Natural killer cell (primary cell): Measurements from ENCODE around the gene ACOT9. TPM values are rescaled to one million over a fixed set of nuclear protein-coding genes. Genes with fewer than 3 reads are reported as not detected.
A peak's percentile ranks its signal among the peaks of the same experiment; 100 is the strongest.
"Not testable (repeated sequence)": the region's sequence is repeated elsewhere in the genome, so short reads cannot be mapped to it uniquely, and the experiment has no call there.

Experiments
- ATAC-seq, 3 donors: fragments of 150-1000 bp in 2 of 3; fragments of 200-7000 bp in 1 of 3; cut with Tn5 transposase; 1 replicate in 1 of 3; 2 replicates in 2 of 3; pipeline ENCODE4 v1.10.0; 2021; ENCODE audit warnings: mild to moderate bottlenecking in 2 of 3, moderate library complexity in 2 of 3
- DNase-seq, 2 donors: peaks; one replicate each; pipeline versions ENCODE4 v3.0.0 to v3.0.0-alpha.2; 2013 to 2021; ENCODE audit warnings: mixed read lengths in 1 of 2
- H3K27ac ChIP-seq: one replicate; pipeline ENCODE4 v1.5.1; 2013; ENCODE audit warnings: mild to moderate bottlenecking, low read length
- H3K27me3 ChIP-seq: one replicate; pipeline ENCODE4 v1.6.1; 2013; ENCODE audit warnings: low read length; ENCODE audit not compliant: control insufficient read depth, insufficient read depth
- H3K36me3 ChIP-seq: one replicate; pipeline ENCODE4 v1.6.1; 2013; ENCODE audit warnings: low read length; ENCODE audit not compliant: control insufficient read depth, insufficient read depth
- H3K4me1 ChIP-seq: one replicate; pipeline ENCODE4 v1.6.1; 2013; ENCODE audit warnings: low read length; ENCODE audit not compliant: control insufficient read depth, insufficient read depth
- H3K4me3 ChIP-seq: one replicate; pipeline ENCODE4 v1.5.1; 2013; ENCODE audit warnings: low read length
- H3K9me3 ChIP-seq: one replicate; pipeline ENCODE4 v1.6.1; 2013; ENCODE audit warnings: low read length; ENCODE audit not compliant: control insufficient read depth, insufficient read depth
- H3K27ac Mint-ChIP-seq, 2 donors: one replicate each; pipeline ENCODE4 v1.8.0; 2022; ENCODE audit warnings: mild to moderate bottlenecking in 2 of 2, mixed read lengths in 2 of 2, moderate library complexity in 1 of 2
- H3K27me3 Mint-ChIP-seq, 2 donors: one replicate each; pipeline ENCODE4 v1.8.0; 2022; ENCODE audit warnings: low read depth in 2 of 2, mixed read lengths in 2 of 2
- H3K36me3 Mint-ChIP-seq: one replicate; pipeline ENCODE4 v1.8.0; 2022; ENCODE audit warnings: mixed read lengths
- H3K4me1 Mint-ChIP-seq, 2 donors: one replicate each; pipeline ENCODE4 v1.8.0; 2022; ENCODE audit warnings: mixed read lengths in 2 of 2
- H3K4me3 Mint-ChIP-seq: one replicate; pipeline ENCODE4 v1.8.0; 2022; ENCODE audit warnings: mild to moderate bottlenecking, moderate library complexity, mixed read lengths
- H3K9me3 Mint-ChIP-seq, 2 donors: one replicate each; pipeline ENCODE4 v1.8.0; 2022; ENCODE audit warnings: mixed read lengths in 2 of 2
- WGBS: methylation state at CpG from one replicate; pipeline ENCODE4 v1.1.7; 2013; ENCODE audit warnings: missing lambda C conversion rate; ENCODE audit not compliant: insufficient coverage; 5-methylcytosine and 5-hydroxymethylcytosine counted together
- intact Hi-C: fragments of 100-400 bp; cut with micrococcal nuclease; formaldehyde crosslinking; loops from one replicate; pipeline ENCODE4 v1.14.2; 2022
- total RNA-seq, 4 donors: library from RNA; stranded (reverse); fragments of 120-200 nt in 1 of 4; gene quantifications; one replicate each; pipeline versions ENCODE4 v1.2.3 to v1.2.4, GENCODE V29; 2013 to 2022
- TF ChIP-seq, protein P1 (sequence below): fragments of 200-600 bp; IDR thresholded peaks from one replicate; pipeline ENCODE4 v1.8.0; 2022; ENCODE audit warnings: antibody characterized with exemption

The ACOT9 gene
- total RNA-seq, 3 donors from 2014 or later (not counting 1 experiment from before 2014, with no cell fraction given), result 20.0 to 24.9 (median 21.4) TPM

- DNase-seq, result no peak
- Histone ChIP-seq H3K4me3 (no peak overlapping the region), H3K9me3 (no peaks in the 10 kb centered on the region), H3K27me3 (no peaks in the 10 kb centered on the region), H3K27ac (no peak overlapping the region), H3K4me1 (peaks cover 5% of the 10 kb centered on the region), H3K36me3 (no peaks in the 10 kb centered on the region)
- peak overlapping the region; percentile 11 for H3K4me3 Mint-ChIP-seq
- peak overlapping the region; percentile 69 to 93 for H3K27ac Mint-ChIP-seq
- peaks cover 17 to 20% of the 10 kb centered on the region in 2 donors for H3K4me1 Mint-ChIP-seq
- 40% methylated on average over 1 of the region's 1 CpG for WGBS
- no peaks in the 10 kb centered on the region for H3K36me3 Mint-ChIP-seq
- TF ChIP-seq, protein P1, sequence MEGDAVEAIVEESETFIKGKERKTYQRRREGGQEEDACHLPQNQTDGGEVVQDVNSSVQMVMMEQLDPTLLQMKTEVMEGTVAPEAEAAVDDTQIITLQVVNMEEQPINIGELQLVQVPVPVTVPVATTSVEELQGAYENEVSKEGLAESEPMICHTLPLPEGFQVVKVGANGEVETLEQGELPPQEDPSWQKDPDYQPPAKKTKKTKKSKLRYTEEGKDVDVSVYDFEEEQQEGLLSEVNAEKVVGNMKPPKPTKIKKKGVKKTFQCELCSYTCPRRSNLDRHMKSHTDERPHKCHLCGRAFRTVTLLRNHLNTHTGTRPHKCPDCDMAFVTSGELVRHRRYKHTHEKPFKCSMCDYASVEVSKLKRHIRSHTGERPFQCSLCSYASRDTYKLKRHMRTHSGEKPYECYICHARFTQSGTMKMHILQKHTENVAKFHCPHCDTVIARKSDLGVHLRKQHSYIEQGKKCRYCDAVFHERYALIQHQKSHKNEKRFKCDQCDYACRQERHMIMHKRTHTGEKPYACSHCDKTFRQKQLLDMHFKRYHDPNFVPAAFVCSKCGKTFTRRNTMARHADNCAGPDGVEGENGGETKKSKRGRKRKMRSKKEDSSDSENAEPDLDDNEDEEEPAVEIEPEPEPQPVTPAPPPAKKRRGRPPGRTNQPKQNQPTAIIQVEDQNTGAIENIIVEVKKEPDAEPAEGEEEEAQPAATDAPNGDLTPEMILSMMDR, result no peak
- H3K9me3 Mint-ChIP-seq, result no peaks in the 10 kb centered on the region
- intact Hi-C loops, result loop anchor here (10.0 kb wide), 2 partner anchors 123 to 393 kb away; partner anchors contain the start of genes EIF2S3 and SAT1
- no peaks in the 10 kb centered on the region for H3K27me3 Mint-ChIP-seq
- peak in 1 of 3 donors; percentile 57 for ATAC-seq
Observed at GRCh38 chrX:23661671-23662070, 81.4 kb downstream of the ACOT9 start.

GRCh38 chrX:23660766-23661132 lies 82.3 kb downstream of the ACOT9 start:
- peaks cover 4% of the 10 kb centered on the region for H3K4me1 ChIP-seq
- H3K36me3 ChIP-seq, result no peaks in the 10 kb centered on the region
- DNase-seq (no peak), ATAC-seq (no peak)
- Mint-ChIP-seq H3K27me3 (no peaks in the 10 kb centered on the region), H3K27ac (no peak overlapping the region), H3K36me3 (no peaks in the 10 kb centered on the region), H3K4me3 (no peak overlapping the region), H3K9me3 (no peaks in the 10 kb centered on the region), H3K4me1 (peaks cover 17 to 20% of the 10 kb centered on the region in 2 donors)
- TF ChIP-seq, protein P1, result no peak
- H3K9me3 ChIP-seq, result no peaks in the 10 kb centered on the region
- 100% methylated on average over 1 of the region's 2 CpGs for WGBS
- H3K27ac ChIP-seq, result no peak overlapping the region
- no peak overlapping the region for H3K4me3 ChIP-seq
- intact Hi-C loops, result loop anchor here (10.0 kb wide), 2 partner anchors 124 to 394 kb away; partner anchors contain the start of genes EIF2S3 and SAT1
- no peaks in the 10 kb centered on the region for H3K27me3 ChIP-seq

DNA sequence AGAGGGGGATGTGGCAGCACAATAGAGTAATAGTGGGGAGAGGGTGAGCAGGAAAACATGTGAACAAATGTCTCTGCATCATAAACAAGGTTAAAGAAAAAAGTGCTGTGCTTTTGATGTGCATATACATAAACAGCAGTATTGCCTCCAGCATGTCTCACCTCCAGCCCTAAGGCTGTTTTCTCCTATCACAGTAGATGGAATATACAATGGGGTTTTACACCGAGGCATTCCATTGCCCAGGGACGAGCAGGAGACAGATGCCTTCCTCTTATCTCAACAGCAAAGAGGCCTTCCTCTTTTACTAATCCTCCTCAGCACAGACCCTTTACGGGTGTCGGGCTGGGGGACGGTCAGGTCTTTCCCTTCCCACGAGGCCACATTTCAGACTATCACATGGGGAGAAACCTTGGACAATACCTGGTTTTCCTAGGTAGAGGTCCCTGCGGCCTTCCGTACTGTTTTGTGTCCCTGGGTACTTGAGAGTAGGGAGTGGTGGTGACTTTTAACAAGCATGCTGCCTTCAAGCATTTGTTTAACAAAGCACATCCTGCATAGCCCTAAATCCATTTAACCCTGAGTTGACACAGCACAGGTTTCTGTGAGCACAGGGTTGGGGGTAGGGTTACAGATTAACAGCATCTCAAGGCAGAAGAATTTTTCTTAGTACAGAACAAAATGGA lies 82.9 kb downstream of the ACOT9 start:
- not testable (repeated sequence) for H3K36me3 Mint-ChIP-seq, H3K4me1 ChIP-seq, H3K27me3 Mint-ChIP-seq, H3K4me3 ChIP-seq, ATAC-seq, H3K36me3 ChIP-seq, H3K27ac Mint-ChIP-seq, H3K9me3 Mint-ChIP-seq, H3K27ac ChIP-seq, DNase-seq, H3K27me3 ChIP-seq, H3K4me3 Mint-ChIP-seq, H3K9me3 ChIP-seq
- WGBS, result 50% methylated on average over 2 of the region's 8 CpGs
- intact Hi-C loops, result loop anchor here (10.0 kb wide), 2 partner anchors 125 to 395 kb away; partner anchors contain the start of genes EIF2S3 and SAT1
- peaks cover 17 to 20% of the 10 kb centered on the region in 2 donors for H3K4me1 Mint-ChIP-seq

DNA sequence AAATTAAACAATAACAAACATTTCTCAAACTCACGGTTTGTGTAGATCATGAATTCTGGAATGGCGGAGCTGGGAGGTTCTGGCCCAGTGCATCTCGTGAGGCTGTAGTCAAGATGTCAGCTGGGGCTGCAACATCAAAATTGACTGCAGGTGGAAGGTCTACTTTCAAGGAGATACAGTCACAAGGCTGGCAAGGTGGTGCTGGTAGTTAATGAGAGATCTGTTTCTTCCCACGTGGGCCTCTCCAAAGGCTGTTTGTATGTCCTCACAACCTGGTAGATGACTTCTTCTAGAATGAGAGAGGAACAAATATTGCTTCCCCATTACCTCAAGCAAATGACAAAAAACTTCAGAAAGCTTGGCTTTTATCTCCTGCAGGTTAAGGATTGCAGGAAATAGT lies 83.7 kb downstream of the ACOT9 start:
- Histone ChIP-seq H3K4me1 (peaks cover 4% of the 10 kb centered on the region), H3K27ac (no peak overlapping the region), H3K9me3 (no peaks in the 10 kb centered on the region), H3K27me3 (no peaks in the 10 kb centered on the region), H3K36me3 (no peaks in the 10 kb centered on the region), H3K4me3 (no peak overlapping the region)
- Mint-ChIP-seq H3K4me1 (peaks cover 17 to 20% of the 10 kb centered on the region in 2 donors), H3K4me3 (no peak overlapping the region), H3K36me3 (no peaks in the 10 kb centered on the region), H3K9me3 (no peaks in the 10 kb centered on the region), H3K27me3 (no peaks in the 10 kb centered on the region), H3K27ac (no peak overlapping the region)
- 100% methylated on average over 2 of the region's 4 CpGs for WGBS
- ATAC-seq (no peak), DNase-seq (no peak)
- TF ChIP-seq, protein P1, result no peak
- intact Hi-C loops, result no loop called here
